Measurements from ENCODE around the gene TRPM7. TPM values are rescaled to one million over a fixed set of nuclear protein-coding genes. Genes with fewer than 3 reads are reported as not detected.

TRPM7 gene
- polyA plus RNA-seq, 2 of the 4 experiments (the other 2 are of a cell fraction), result 25.7 to 47.8 TPM

DNA sequence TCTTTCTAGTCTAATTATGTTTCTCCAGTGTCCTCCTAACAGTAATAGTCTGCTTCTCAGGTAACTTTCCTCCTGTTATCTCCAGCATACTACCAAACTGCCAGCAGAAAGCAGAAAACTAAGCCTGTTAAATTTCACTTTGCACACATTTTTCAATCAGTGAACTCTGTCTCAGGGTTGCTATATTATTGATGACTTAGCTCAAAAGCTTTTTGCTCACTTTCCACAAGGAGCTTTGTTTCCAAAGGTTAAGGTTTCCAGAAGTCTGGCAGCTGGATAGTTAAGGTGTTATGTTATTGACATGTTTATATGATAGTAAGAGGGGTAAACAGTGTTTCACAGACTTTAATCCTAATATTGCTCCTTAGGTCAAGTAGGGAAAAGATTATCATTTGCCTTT lies 5.1 kb downstream of the TRPM7 start:
- Histone ChIP-seq H3K27ac (no peak overlapping the region), H3K4me1 (peaks cover 29% of the 10 kb centered on the region), H3K9me3 (no peaks in the 10 kb centered on the region), H3K4me2 (no peak overlapping the region), H3K4me3 (no peak overlapping the region)
- FAIRE-seq (no peak), DNase-seq (ENCODE audit: low read depth in 1 of 2, low spot score in 1 of 2) (no peak), ATAC-seq (no peak)
- ChIA-PET CTCF (interaction anchor here (0.6 to 1.9 kb wide), 4 partner anchors 10 to 204 kb away, joined by 3 to 5 read pairs (median 3); no protein-coding TSS in a partner anchor), POLR2A (interaction anchor here (0.7 kb wide), 1 partner anchor 44 kb away, joined by 5 read pairs; no protein-coding TSS in a partner anchor)
- TF ChIP-seq SREBF2 (IDR thresholded peaks at IDR 0.05), result no peak
- peak; percentile 72 for TF ChIP-seq MAFK (IDR thresholded peaks at IDR 0.05; ENCODE audit: partially characterized antibody)

DNA sequence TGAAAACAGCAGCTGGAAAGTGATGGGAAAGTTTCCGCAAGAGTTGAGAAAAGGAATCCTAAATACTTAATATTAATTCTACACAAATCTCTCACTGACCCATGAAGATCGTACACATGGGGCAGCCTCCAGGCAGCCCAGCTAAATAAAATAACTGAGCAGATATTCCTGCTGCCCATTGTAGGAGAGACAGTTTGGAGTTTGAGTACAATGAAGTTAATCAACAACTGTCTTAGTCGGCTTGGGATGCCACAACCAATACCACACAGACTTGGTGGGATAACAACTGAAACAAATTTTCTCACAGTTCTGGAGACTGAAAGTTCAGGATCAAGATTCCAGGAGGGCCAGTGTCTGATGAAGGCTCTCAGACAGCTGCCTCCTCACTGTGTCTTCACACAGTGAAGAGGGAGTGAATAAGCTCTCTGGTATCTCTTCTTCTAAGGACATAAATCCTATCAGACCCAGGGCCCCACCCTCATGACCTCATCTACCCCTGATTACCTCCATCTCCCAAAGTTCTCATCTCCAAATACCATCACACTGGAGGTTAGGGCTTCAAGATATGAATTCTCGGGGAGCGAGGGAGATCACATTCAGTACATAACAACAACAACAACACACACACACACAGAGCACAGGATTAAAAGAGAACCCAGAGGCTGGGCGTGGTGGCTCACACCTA lies 9.7 kb downstream of the TRPM7 start:
- no peak for FAIRE-seq

DNA sequence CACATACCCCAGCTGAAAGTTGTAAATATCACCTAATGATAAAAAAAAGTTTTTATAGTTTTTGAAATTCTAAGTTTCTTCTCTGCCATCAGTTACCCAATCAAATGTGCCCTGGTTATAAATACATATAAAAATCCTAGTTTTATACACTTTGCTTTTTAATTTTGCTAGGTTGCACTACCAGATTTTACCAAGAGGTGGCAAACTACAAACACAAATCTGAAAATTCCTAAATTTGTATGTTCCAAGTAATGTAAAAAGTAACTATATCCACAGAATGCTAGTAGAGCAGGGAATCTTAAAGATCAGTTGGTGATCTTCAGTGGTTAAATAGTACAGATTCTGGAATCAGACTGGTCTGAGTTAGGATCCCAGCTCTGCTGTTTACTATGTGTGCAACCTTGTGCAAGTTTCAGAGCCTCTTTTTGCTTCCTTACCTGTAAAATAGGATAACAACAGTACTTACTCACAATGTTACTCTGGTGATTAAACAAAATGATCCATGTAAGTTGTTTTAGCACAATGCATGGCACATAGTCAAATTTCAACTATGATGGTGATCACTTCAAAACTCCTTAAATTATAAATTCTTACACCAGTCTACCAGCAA lies 11.0 kb downstream of the TRPM7 start:
- no peaks in the 10 kb centered on the region for H3K9me3 ChIP-seq
- TF ChIP-seq POLR2AphosphoS2 (conservative IDR thresholded peaks at IDR 0.05; ENCODE audit: low read length) (no peak), CTCF (IDR thresholded peaks at IDR 0.05) (peak; percentile 88), RAD21 (conservative IDR thresholded peaks at IDR 0.05 in 1 of 2, IDR thresholded peaks at IDR 0.05 in 1 of 2) (peak; percentile 76 to 87), FOSL2 (IDR thresholded peaks at IDR 0.05) (no peak), FOSL2 (CRISPR knock-in tag; IDR thresholded peaks at IDR 0.05) (no peak), SMC3 (IDR thresholded peaks at IDR 0.05) (peak; percentile 88)
- TF ChIP-seq, protein P1, sequence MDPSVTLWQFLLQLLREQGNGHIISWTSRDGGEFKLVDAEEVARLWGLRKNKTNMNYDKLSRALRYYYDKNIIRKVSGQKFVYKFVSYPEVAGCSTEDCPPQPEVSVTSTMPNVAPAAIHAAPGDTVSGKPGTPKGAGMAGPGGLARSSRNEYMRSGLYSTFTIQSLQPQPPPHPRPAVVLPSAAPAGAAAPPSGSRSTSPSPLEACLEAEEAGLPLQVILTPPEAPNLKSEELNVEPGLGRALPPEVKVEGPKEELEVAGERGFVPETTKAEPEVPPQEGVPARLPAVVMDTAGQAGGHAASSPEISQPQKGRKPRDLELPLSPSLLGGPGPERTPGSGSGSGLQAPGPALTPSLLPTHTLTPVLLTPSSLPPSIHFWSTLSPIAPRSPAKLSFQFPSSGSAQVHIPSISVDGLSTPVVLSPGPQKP (IDR thresholded peaks at IDR 0.05; ENCODE audit: low read depth, low read length), result no peak
- ChIA-PET CTCF (interaction anchor here (0.6 to 6.2 kb wide), 37 partner anchors 9 to 517 kb away, joined by 3 to 73 read pairs (median 4); partner anchors contain the start of genes AP4E1 and TRPM7), POLR2A (interaction anchor here (0.8 to 0.9 kb wide), 2 partner anchors 10 to 201 kb away, joined by 3 to 4 read pairs; partner anchors contain the start of gene TRPM7)
- peak; percentile 77 for FAIRE-seq
- ATAC-seq, result no peak; a peak in 1 of 6 replicates
- DNase-seq (ENCODE audit: low read depth in 1 of 2, low spot score in 1 of 2), result peak; percentile 25 to 52
- peak overlapping the region in 1 of 2 experiments; percentile 23; a peak in 1 of 6 replicates for H3K27ac ChIP-seq
- no peak overlapping the region for H3K4me3 ChIP-seq
- H3K4me1 ChIP-seq, result peaks cover 24% of the 10 kb centered on the region
- H3K4me2 ChIP-seq, result peak overlapping the region; percentile 4; the same call in 1 of the 3 replicates

More for the DNA sequence above, 9.7 kb downstream of the TRPM7 start:
- DNase-seq (ENCODE audit: low read depth in 1 of 2, low spot score in 1 of 2) (peak; percentile 25 to 74), ATAC-seq (peak; percentile 94 to 96)
- Histone ChIP-seq H3K4me1 (peaks cover 24% of the 10 kb centered on the region), H3K4me3 (no peak overlapping the region), H3K27ac (peak overlapping the region; percentile 25 to 70; a peak in 5 of 6 replicates), H3K9me3 (no peaks in the 10 kb centered on the region), H3K4me2 (peak overlapping the region; percentile 49)
- CTCF ChIA-PET, result interaction anchor here (0.6 to 6.2 kb wide), 20 partner anchors 8 to 515 kb away, joined by 3 to 73 read pairs (median 6); partner anchors contain the start of genes AP4E1 and TRPM7
- POLR2A ChIA-PET, result interaction anchor here (0.6 to 1.2 kb wide), 4 partner anchors 9 to 208 kb away, joined by 4 to 7 read pairs (median 6); partner anchors contain the start of gene TRPM7
- 58% methylated on average over 6 of the region's 6 CpGs for WGBS (ENCODE audit: missing lambda C conversion rate)
- TF ChIP-seq FOSL2 (IDR thresholded peaks at IDR 0.05) (no peak), FOSL2 (CRISPR knock-in tag; IDR thresholded peaks at IDR 0.05) (peak; percentile 57), HES2 (IDR thresholded peaks at IDR 0.05) (no peak)

GRCh38 chr15:50670115-50670514 lies 16.5 kb downstream of the TRPM7 start:
- ChIA-PET CTCF (interaction anchor here (0.8 to 1.9 kb wide), 3 partner anchors 12 to 207 kb away, joined by 3 to 4 read pairs (median 4); no protein-coding TSS in a partner anchor), POLR2A (no interaction called here)
- H3K27ac ChIP-seq, result no peak overlapping the region
- H3K4me2 ChIP-seq, result no peak overlapping the region
- no peak for TF ChIP-seq EHF (CRISPR knock-in tag; IDR thresholded peaks at IDR 0.05)
- no peak for TF ChIP-seq FOXS1 (CRISPR knock-in tag; IDR thresholded peaks at IDR 0.05)
- TF ChIP-seq NR3C1 (IDR thresholded peaks at IDR 0.05), result no peak
- TF ChIP-seq CHD4 (IDR thresholded peaks at IDR 0.05; ENCODE audit: borderline replicate concordance), result no peak
- no peak for TF ChIP-seq NFE2L2 (conservative IDR thresholded peaks at IDR 0.05; ENCODE audit: low read length)
- 76% methylated on average over 2 of the region's 2 CpGs for WGBS (ENCODE audit: missing lambda C conversion rate)
- ATAC-seq (no peak), DNase-seq (ENCODE audit: low read depth in 1 of 2, low spot score in 1 of 2) (no peak), FAIRE-seq (no peak)
- H3K9me3 ChIP-seq, result no peaks in the 10 kb centered on the region
- no peaks in the 10 kb centered on the region for H3K4me1 ChIP-seq
- no peak overlapping the region for H3K4me3 ChIP-seq

Measured in A549 (cell line).